Trophoblast cell (in vitro differentiated cells and primary cell): ENCODE data around the gene CEP89.
"Not testable (repeated sequence)": the region's sequence is repeated elsewhere in the genome, so short reads cannot be mapped to it uniquely, and the experiment has no call there.

Experiments used
- DNase-seq, 2 donors: peaks; one replicate each; pipeline ENCODE4 v3.0.0-alpha.2; 2016
- H2AFZ ChIP-seq: 2 replicates; pipeline ENCODE4 v1.6.1; 2013; ENCODE audit warnings: low read length, moderate library complexity, mild to moderate bottlenecking; ENCODE audit not compliant: insufficient read depth, poor library complexity
- H2AK5ac ChIP-seq: 2 replicates; pipeline ENCODE4 v1.6.1; 2013; ENCODE audit warnings: mild to moderate bottlenecking, low read length
- H2BK120ac ChIP-seq: 2 replicates; pipeline ENCODE4 v1.6.1; 2013; ENCODE audit warnings: low read length, mild to moderate bottlenecking, moderate library complexity; ENCODE audit not compliant: insufficient read depth, poor library complexity
- H2BK12ac ChIP-seq: 2 replicates; pipeline ENCODE4 v1.6.1; 2013; ENCODE audit warnings: mild to moderate bottlenecking, low read length, moderate library complexity
- H2BK5ac ChIP-seq: 2 replicates; pipeline ENCODE4 v1.6.1; 2013; ENCODE audit warnings: low read length, low read depth, moderate library complexity, mild to moderate bottlenecking; ENCODE audit not compliant: poor library complexity
- H3K14ac ChIP-seq: 2 replicates; pipeline ENCODE4 v1.6.1; 2013; ENCODE audit warnings: mild to moderate bottlenecking, low read length
- H3K18ac ChIP-seq: 2 replicates; pipeline ENCODE4 v1.6.1; 2013; ENCODE audit warnings: mild to moderate bottlenecking, low read length
- H3K23ac ChIP-seq: 2 replicates; pipeline ENCODE4 v1.6.1; 2013; ENCODE audit warnings: low read length
- H3K27ac ChIP-seq: 2 replicates; pipeline ENCODE4 v1.5.1; 2013; ENCODE audit warnings: low read depth, mild to moderate bottlenecking, inconsistent platforms, low read length, moderate library complexity
- H3K27me3 ChIP-seq: 2 replicates; pipeline ENCODE4 v1.6.1; 2013; ENCODE audit warnings: inconsistent platforms, mild to moderate bottlenecking, low read length, moderate library complexity; ENCODE audit not compliant: insufficient read depth
- H3K36me3 ChIP-seq, 2 experiments: 1 replicate in 1 of 2; 2 replicates in 1 of 2; pipeline ENCODE4 v1.6.1; 2013; ENCODE audit warnings: low read length in 2 of 2, mild to moderate bottlenecking in 2 of 2, moderate library complexity in 1 of 2; ENCODE audit not compliant: insufficient read depth in 2 of 2, control insufficient read depth in 1 of 2
- H3K4ac ChIP-seq: 2 replicates; pipeline ENCODE4 v1.6.1; 2013; ENCODE audit warnings: low read depth, mild to moderate bottlenecking, low read length, moderate library complexity
- H3K4me1 ChIP-seq, 2 experiments: 1 replicate in 1 of 2; 2 replicates in 1 of 2; pipeline ENCODE4 v1.6.1; 2013; ENCODE audit warnings: low read length in 2 of 2, mild to moderate bottlenecking in 2 of 2, moderate library complexity in 1 of 2; ENCODE audit not compliant: insufficient read depth in 2 of 2, control insufficient read depth in 1 of 2
- H3K4me2 ChIP-seq: 2 replicates; pipeline ENCODE4 v1.6.1; 2013; ENCODE audit warnings: inconsistent platforms, mild to moderate bottlenecking, low read length, moderate library complexity
- H3K4me3 ChIP-seq: 2 replicates; pipeline ENCODE4 v1.5.1; 2013; ENCODE audit warnings: mild to moderate bottlenecking, low read depth, low read length, inconsistent platforms
- H3K79me1 ChIP-seq: one replicate; pipeline ENCODE4 v1.6.1; 2013; ENCODE audit warnings: low read length
- H3K79me2 ChIP-seq: 2 replicates; pipeline ENCODE4 v1.6.1; 2013; ENCODE audit warnings: low read length, mild to moderate bottlenecking; ENCODE audit not compliant: control insufficient read depth, insufficient read depth, poor library complexity
- H3K9ac ChIP-seq: 2 replicates; pipeline ENCODE4 v1.6.1; 2013; ENCODE audit warnings: mild to moderate bottlenecking, low read length
- H3K9me3 ChIP-seq: 2 replicates; pipeline ENCODE4 v1.6.1; 2013; ENCODE audit warnings: low read depth, mild to moderate bottlenecking, control low read depth, inconsistent platforms, low read length; ENCODE audit not compliant: insufficient read depth
- H4K12ac ChIP-seq: 2 replicates; pipeline ENCODE4 v1.6.1; 2013; ENCODE audit warnings: low read depth, mild to moderate bottlenecking, low read length, moderate library complexity
- H4K8ac ChIP-seq: 2 replicates; pipeline ENCODE4 v1.6.1; 2013; ENCODE audit warnings: low read depth, mild to moderate bottlenecking, low read length, moderate library complexity
- H4K91ac ChIP-seq: one replicate; pipeline ENCODE4 v1.6.1; 2013; ENCODE audit warnings: low read depth, mild to moderate bottlenecking, low read length, moderate library complexity
- WGBS: extraction: QIAGEN DNeasy Blood & Tissue Kit; methylation state at CpG from one replicate; pipeline ENCODE4 v1.1.7; 2013; ENCODE audit warnings: missing lambda C conversion rate; ENCODE audit not compliant: insufficient read length, insufficient coverage; ENCODE audit errors: extremely low coverage; 5-methylcytosine and 5-hydroxymethylcytosine counted together

Gene CEP89

DNA sequence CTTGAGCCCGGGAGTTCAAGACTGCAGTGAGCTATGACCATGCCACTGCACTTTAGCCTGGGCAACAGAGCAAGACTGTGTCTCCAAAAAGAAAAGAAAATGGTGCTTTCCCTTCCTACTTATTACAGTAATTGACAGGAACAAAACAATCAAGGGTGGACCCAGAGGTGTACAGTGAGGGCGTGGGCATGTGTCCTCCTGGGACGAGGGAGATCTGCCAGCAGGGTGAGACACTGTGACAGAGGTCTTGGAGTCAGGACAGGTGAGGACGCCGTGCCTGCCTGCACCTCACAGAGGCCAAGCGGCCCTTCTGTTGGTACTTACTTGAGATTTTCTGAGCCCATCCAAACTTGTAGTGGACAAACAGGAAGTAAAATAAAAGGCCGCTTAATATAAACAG is 138.9 kb downstream of the CEP89 start:
- H4K8ac ChIP-seq, H3K27ac ChIP-seq, H3K23ac ChIP-seq, H3K4me1 ChIP-seq, H3K79me1 ChIP-seq, H3K4me3 ChIP-seq, H3K9ac ChIP-seq, H3K14ac ChIP-seq, H3K9me3 ChIP-seq, H2AK5ac ChIP-seq, H2AFZ ChIP-seq, H4K91ac ChIP-seq, H3K4ac ChIP-seq, DNase-seq, H2BK12ac ChIP-seq, H4K12ac ChIP-seq, H3K18ac ChIP-seq, H3K27me3 ChIP-seq, H2BK5ac ChIP-seq, H2BK120ac ChIP-seq, H3K4me2 ChIP-seq, H3K36me3 ChIP-seq, H3K79me2 ChIP-seq: not testable (repeated sequence)
- no CpG with 5 or more reads among the region's 7 CpGs for WGBS

DNA sequence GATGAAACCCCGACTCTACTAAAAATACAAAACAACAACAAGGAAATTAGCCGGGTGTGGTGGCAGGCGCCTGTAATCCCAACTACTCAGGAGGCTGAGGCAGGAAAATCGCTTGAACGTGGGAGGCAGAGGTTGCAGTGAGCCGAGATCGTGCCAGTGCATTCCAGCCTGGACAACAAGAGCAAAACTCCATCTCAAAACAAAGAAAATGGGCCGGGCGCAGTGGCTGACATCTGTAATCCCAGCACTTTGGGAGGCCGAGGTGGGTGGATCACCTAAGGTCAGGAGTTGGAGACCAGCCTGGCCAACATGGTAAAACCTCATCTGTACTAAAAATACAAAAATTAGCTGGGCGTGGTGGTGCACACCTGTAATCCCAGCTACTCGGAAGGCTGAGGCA is 139.7 kb downstream of the CEP89 start:
- WGBS, result no CpG with 5 or more reads among the region's 12 CpGs

DNA sequence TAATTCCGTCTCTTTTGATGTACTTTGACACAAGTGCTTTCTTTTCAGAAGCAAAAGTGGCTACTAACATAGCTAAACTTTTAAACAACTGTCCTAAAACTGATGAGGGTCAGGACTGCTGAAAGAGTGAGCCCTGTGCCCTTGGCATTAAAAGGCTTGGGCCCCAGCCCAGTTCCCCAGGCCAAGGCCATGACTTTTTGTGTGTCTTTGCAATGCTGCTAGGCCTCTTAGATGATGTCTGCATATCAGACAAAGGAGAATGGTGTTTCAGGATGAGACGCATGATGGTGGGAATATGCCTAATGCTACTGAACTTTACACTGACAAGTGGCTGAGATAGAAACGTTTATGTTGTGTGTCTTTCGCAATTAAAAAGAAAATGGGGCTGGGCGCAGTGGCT is 140.1 kb downstream of the CEP89 start:
- no peaks in the 10 kb centered on the region for H3K27me3 ChIP-seq
- H3K14ac ChIP-seq, result no peak overlapping the region
- H3K79me1 ChIP-seq, result no peaks in the 10 kb centered on the region

More for the DNA sequence above, 139.7 kb downstream of the CEP89 start:
- not testable (repeated sequence) for DNase-seq, H3K18ac ChIP-seq, H3K14ac ChIP-seq, H4K91ac ChIP-seq, H3K4me2 ChIP-seq, H2AFZ ChIP-seq, H2BK12ac ChIP-seq, H3K23ac ChIP-seq, H2AK5ac ChIP-seq, H3K4me1 ChIP-seq, H3K79me1 ChIP-seq, H3K27me3 ChIP-seq, H3K27ac ChIP-seq, H3K9me3 ChIP-seq, H2BK120ac ChIP-seq, H3K36me3 ChIP-seq, H2BK5ac ChIP-seq, H4K8ac ChIP-seq, H3K79me2 ChIP-seq, H3K4me3 ChIP-seq, H4K12ac ChIP-seq, H3K4ac ChIP-seq, H3K9ac ChIP-seq

DNA sequence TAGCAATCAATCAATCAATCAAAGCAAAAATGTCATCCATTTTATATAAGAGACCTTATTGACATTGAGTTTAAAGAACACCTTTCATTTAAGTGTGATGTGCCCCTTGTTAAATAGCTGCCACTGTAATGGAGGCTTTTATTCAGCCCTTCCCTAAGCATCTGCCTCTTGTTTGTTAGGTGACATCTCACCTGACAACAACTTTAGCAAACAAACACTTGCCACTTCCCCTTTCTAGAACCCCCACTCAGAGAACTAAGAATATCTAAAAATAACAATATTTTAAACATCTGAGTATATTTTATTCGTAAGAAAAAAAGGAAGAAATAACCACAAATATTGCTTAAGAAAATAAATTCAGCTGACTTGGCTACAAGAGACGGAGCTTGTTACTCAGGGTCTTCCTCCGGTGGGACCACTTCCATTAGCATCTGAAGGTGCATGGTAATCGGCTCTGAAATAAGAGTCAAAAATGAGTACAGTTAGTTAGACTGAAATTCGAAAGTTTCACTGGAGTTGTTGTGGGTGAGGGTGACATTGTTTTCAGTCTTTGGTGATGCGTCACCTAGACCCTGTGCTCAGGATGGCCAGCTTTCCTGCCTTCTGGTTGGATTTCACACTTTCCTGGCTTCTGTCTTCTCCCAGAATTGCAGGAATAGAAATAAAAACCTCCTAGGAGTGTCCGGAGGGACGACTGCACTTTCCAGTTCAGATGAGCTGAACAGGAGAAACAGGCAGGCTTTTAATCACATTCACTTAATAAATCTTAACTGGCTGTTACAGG is 141.3 kb downstream of the CEP89 start:
- Histone ChIP-seq H3K14ac (no peak overlapping the region), H4K91ac (no peak overlapping the region), H3K4me3 (no peak overlapping the region), H4K8ac (no peak overlapping the region), H3K79me1 (no peaks in the 10 kb centered on the region), H3K4ac (no peak overlapping the region), H2AFZ (no peak overlapping the region), H3K18ac (no peak overlapping the region), H3K27me3 (no peaks in the 10 kb centered on the region), H3K23ac (no peak overlapping the region), H3K27ac (peak overlapping the region; percentile 31), H3K4me1 (peaks cover 2 to 9% of the 10 kb centered on the region in 2 experiments), H2BK12ac (no peak overlapping the region), H3K4me2 (no peak overlapping the region), H2AK5ac (no peak overlapping the region), H3K9ac (no peak overlapping the region), H2BK120ac (no peak overlapping the region), H3K36me3 (no peaks in the 10 kb centered on the region), H3K79me2 (no peaks in the 10 kb centered on the region), H4K12ac (no peak overlapping the region), H2BK5ac (no peak overlapping the region), H3K9me3 (no peaks in the 10 kb centered on the region)
- no CpG with 5 or more reads among the region's 8 CpGs for WGBS
- peak; percentile 37 to 75 for DNase-seq

More for the DNA sequence above, 140.1 kb downstream of the CEP89 start:
- Histone ChIP-seq H3K4me2 (no peak overlapping the region), H2BK5ac (no peak overlapping the region), H2AFZ (no peak overlapping the region), H4K91ac (no peak overlapping the region), H2BK120ac (no peak overlapping the region), H3K9me3 (no peaks in the 10 kb centered on the region), H4K8ac (no peak overlapping the region), H3K27ac (no peak overlapping the region), H3K4me3 (no peak overlapping the region), H4K12ac (no peak overlapping the region), H3K79me2 (no peaks in the 10 kb centered on the region), H3K36me3 (no peaks in the 10 kb centered on the region), H2BK12ac (no peak overlapping the region), H3K23ac (no peak overlapping the region), H3K9ac (no peak overlapping the region), H3K4ac (no peak overlapping the region), H2AK5ac (no peak overlapping the region), H3K4me1 (peaks cover 2 to 7% of the 10 kb centered on the region in 2 experiments), H3K18ac (no peak overlapping the region)
- WGBS, result no CpG with 5 or more reads among the region's 5 CpGs
- DNase-seq, result no peak
